Upper lobe of left lung (tissue), 4 donors: ENCODE data around the gene PEF1.

Source experiments
- CTCF ChIP-seq, 6 experiments: fragments of 450-650 bp in 4 of 6; fragments of 200-600 bp in 2 of 6; sonication (generic) in 2 of 6; IDR thresholded peaks; one replicate each; pipeline ENCODE4 v1.5.1; 2016 to 2019; ENCODE audit warnings: antibody characterized with exemption in 6 of 6
- EP300 ChIP-seq, 4 donors: sonication (generic); formaldehyde crosslinking; IDR thresholded peaks; one replicate each; pipeline ENCODE4 v1.5.1; 2017; ENCODE audit warnings: antibody characterized with exemption in 4 of 4, control low read depth in 2 of 4
- POLR2A ChIP-seq, 4 donors: fragments of 450-650 bp; IDR thresholded peaks; one replicate each; pipeline ENCODE4 v1.5.1; 2016 to 2017; ENCODE audit warnings: antibody characterized with exemption in 4 of 4, mild to moderate bottlenecking in 2 of 4
- POLR2AphosphoS5 ChIP-seq, 2 donors: sonication (generic); formaldehyde crosslinking; IDR thresholded peaks; one replicate each; pipeline ENCODE4 v1.5.1; 2017; ENCODE audit warnings: antibody characterized with exemption in 2 of 2

- TF ChIP-seq CTCF (IDR thresholded peaks at IDR 0.05) (no peak), POLR2A (IDR thresholded peaks at IDR 0.05) (no peak), POLR2AphosphoS5 (IDR thresholded peaks at IDR 0.05) (no peak), EP300 (IDR thresholded peaks at IDR 0.05) (no peak)
Observed at GRCh38 chr1:31632649-31633048, 12.0 kb downstream of the PEF1 start.
